GM23248 (cell line): ENCODE data around the gene KLHL3.

ENCODE experiments used
- EZH2 ChIP-seq: fragments of 200-600 bp; sonication (generic); IDR thresholded peaks from 2 replicates; pipeline ENCODE4 v1.6.1; 2018; ENCODE audit warnings: antibody characterized with exemption, mild to moderate bottlenecking; ENCODE audit not compliant: insufficient read depth, poor library complexity, severe bottlenecking
- EZH2phosphoT487 ChIP-seq: fragments of 200-600 bp; sonication (generic); IDR thresholded peaks from 2 replicates; pipeline ENCODE4 v1.6.1; 2018; ENCODE audit warnings: antibody characterized with exemption, moderate library complexity, mild to moderate bottlenecking, low read depth; ENCODE audit not compliant: insufficient read depth

- TF ChIP-seq EZH2phosphoT487 (no peak), EZH2 (no peak)
Observed at GRCh38 chr5:137665678-137666460, 70.0 kb downstream of the KLHL3 start.
